EH (cell line): ENCODE measurements around the gene SMIM1.

Source experiments
- DNase-seq: peaks from one replicate; pipeline ENCODE4 v3.0.0-alpha.2; 2015; ENCODE audit warnings: low read depth

Gene SMIM1

DNA sequence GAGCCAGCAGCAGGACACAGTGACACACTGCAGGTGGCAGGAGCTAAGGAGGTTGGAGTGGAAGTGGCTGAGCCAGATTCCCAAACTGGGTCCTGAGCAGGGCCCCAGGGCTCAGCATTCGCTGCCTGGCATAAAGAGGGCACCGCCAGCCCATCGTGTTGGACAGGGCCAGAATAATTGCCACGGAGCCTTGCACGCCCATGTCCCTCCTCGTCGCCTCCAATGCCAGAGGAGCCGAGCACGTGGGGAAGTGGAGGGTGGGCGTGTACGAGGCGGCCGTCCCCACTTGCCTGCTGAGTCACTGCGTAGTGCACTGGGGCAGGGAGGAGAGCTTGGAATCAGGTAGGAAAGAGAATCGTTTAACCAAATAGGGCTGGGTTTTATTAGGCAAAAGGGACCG is 49.9 kb downstream of the SMIM1 start:
- DNase-seq, result no peak

DNA sequence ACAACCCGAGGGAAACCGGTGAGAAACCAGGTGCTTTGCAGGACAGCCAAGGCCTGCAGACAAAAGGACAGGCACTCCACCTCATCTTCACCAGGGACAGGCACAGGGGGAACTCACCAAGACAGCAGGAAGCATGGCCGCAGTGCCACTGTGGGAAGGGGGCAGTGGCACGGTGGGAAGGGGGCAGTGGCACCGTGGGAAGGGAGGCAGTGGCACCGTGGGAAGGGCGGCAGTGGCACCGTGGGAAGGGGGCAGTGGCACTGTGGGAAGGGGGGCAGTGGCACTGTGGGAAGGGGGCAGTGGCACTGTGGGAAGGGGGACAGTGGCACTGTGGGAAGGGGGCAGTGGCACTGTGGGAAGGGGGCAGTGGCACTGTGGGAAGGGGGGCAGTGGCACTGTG is 52.1 kb downstream of the SMIM1 start:
- no peak for DNase-seq

DNA sequence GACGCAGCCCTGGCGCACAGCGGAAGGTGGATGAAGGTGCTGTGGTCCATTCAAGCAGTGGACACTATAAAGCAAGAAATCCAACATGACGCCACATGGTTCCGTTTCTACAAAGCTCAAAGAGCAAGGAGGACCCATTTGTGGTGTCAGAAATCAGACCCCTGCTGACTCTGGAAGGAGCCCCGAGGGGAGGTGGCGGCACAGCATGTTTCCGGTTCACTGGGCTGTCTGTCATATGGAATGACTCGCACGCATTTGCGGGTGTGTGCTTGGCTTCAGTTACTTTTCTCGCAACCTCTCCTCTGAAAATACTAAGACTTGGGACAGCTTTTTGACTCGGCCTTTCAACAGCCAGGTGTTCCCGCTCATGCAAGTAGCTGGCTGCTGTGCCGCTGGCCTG is 52.8 kb downstream of the SMIM1 start:
- DNase-seq, result no peak
